Prostate gland (tissue), 2 donors: ENCODE measurements around the gene AP2M1. TPM values are rescaled to one million over a fixed set of nuclear protein-coding genes. Genes with fewer than 3 reads are reported as not detected.

Source experiments
- DNase-seq: peaks from one replicate; pipeline ENCODE4 v3.0.0-alpha.2; 2019; ENCODE audit warnings: low spot score
- H3K27ac ChIP-seq, 2 donors: fragments of 200-600 bp; sonication (generic); 2 replicates each; pipeline ENCODE4 v1.5.1; 2017 to 2019
- H3K27me3 ChIP-seq: fragments of 200-600 bp; sonication (generic); replicated peaks from 2 replicates; pipeline ENCODE4 v1.5.1; 2019; ENCODE audit not compliant: insufficient read depth
- H3K36me3 ChIP-seq, 2 donors: fragments of 200-600 bp; sonication (generic); 1 replicate in 1 of 2; 2 replicates in 1 of 2; pipeline versions ENCODE4 v1.5.1 to v1.8.1; 2017 to 2019
- H3K4me1 ChIP-seq: fragments of 200-600 bp; sonication (generic); replicated peaks from 2 replicates; pipeline ENCODE4 v1.5.1; 2019
- H3K4me3 ChIP-seq, 2 donors: fragments of 200-600 bp; sonication (generic); 2 replicates each; pipeline ENCODE4 v1.5.1; 2017 to 2019
- H3K9me3 ChIP-seq: fragments of 200-600 bp; sonication (generic); 2 replicates; pipeline ENCODE4 v1.5.1; 2017
- POLR2A ChIP-seq: fragments of 450-650 bp; IDR thresholded peaks from one replicate; pipeline ENCODE4 v1.6.1; 2016; ENCODE audit warnings: antibody characterized with exemption, mild to moderate bottlenecking
- POLR2AphosphoS5 ChIP-seq: sonication (generic); formaldehyde crosslinking; IDR thresholded peaks from one replicate; pipeline ENCODE4 v1.6.1; 2017; ENCODE audit warnings: antibody characterized with exemption
- WGBS: methylation state at CpG from one replicate; pipeline ENCODE4 v1.1.5; 2018; 5-methylcytosine and 5-hydroxymethylcytosine counted together
- intact Hi-C: fragments of 100-400 bp; cut with DNase I; formaldehyde crosslinking; loops from one replicate; pipeline ENCODE4 v1.14.2; 2022
- total RNA-seq, 2 donors: library from RNA; depleted of rRNA; stranded (reverse); fragments of >200 nt; gene quantifications; one replicate each; pipeline ENCODE4 v1.1.0, GENCODE V29; 2016
- TF ChIP-seq, protein P1 (sequence below), 4 experiments: fragments of 200-600 bp in 2 of 4; fragments of 450-650 bp in 2 of 4; sonication (generic) in 2 of 4; IDR thresholded peaks; 1 replicate in 3 of 4; 2 replicates in 1 of 4; pipeline ENCODE4 v1.5.1; 2016 to 2019; ENCODE audit warnings: antibody characterized with exemption in 4 of 4, mild to moderate bottlenecking in 2 of 4, moderate library complexity in 2 of 4

The AP2M1 gene
- 100 to 1,000 TPM; 183 to 307 TPM for total RNA-seq

DNA sequence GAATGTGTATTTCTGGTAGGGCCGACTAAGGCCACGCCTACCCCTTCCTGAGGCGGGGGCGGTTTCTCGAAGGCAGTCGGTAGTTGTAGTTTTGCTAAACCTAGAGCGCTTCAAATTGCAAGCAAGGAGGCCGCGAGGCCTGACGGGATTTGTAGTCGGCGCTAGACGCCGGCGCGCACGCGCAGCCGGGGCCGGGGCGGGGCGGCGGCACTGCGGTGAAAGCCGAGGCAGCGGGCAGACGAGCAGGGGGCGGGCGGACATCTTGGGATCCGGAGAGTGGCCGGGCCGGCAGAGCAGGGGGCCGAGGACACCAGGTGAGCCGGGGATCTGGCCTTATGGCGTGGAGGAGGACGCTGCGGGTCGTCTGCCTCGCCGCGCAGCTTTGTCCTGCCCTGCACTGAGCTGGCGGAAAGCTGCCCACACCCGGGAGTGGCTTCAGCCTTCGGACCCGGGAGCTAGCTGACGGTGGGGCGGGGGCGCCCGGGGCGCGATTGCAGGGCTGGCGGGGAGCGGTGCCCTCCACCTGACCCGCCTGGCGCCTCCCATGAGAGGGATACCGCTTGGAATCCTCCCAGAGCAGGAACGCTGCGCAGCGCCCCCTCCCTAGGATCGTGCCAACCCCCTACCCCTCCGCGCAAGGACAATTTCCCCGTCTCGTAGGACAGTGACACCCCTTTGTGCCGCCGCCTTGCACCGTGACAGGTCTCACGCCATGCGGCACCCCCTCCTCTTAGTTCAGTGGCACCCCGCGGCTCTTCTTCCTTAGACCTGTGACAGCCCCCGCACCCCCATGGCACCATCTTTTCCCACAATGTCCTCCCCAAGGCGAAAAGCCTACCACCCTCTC, at the start of gene AP2M1:
Gene AP2M1 (plus strand): TSS at position 210 of the 847 bp plus-strand sequence. CDS start 2,139 bp downstream, outside the sequence.
- Histone ChIP-seq H3K36me3 (peaks cover 4 to 23% of the 10 kb centered on the region in 2 donors), H3K27me3 (no peaks in the 10 kb centered on the region), H3K4me1 (peaks cover 18% of the 10 kb centered on the region), H3K4me3 (peak within 1 kb of the TSS; percentile 75 to 83), H3K27ac (peak within 1 kb of the TSS; percentile 83 to 88), H3K9me3 (no peaks in the 10 kb centered on the region)
- peak; percentile 98 for DNase-seq
- TF ChIP-seq, protein P1, sequence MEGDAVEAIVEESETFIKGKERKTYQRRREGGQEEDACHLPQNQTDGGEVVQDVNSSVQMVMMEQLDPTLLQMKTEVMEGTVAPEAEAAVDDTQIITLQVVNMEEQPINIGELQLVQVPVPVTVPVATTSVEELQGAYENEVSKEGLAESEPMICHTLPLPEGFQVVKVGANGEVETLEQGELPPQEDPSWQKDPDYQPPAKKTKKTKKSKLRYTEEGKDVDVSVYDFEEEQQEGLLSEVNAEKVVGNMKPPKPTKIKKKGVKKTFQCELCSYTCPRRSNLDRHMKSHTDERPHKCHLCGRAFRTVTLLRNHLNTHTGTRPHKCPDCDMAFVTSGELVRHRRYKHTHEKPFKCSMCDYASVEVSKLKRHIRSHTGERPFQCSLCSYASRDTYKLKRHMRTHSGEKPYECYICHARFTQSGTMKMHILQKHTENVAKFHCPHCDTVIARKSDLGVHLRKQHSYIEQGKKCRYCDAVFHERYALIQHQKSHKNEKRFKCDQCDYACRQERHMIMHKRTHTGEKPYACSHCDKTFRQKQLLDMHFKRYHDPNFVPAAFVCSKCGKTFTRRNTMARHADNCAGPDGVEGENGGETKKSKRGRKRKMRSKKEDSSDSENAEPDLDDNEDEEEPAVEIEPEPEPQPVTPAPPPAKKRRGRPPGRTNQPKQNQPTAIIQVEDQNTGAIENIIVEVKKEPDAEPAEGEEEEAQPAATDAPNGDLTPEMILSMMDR (IDR thresholded peaks at IDR 0.05), result no peak
- TF ChIP-seq POLR2AphosphoS5 (peak; percentile 91), POLR2A (peak; percentile 89)
- 1% methylated on average over 53 of the region's 73 CpGs for WGBS
- intact Hi-C loops, result loop anchor here (5.0 kb wide), 2 partner anchors 38 to 122 kb away; partner anchors contain the start of genes EIF2B5 and PSMD2

GRCh38 chr3:184126006-184126405, 48.6 kb upstream of the AP2M1 start:
- H3K27ac ChIP-seq, result no peak overlapping the region
- no peaks in the 10 kb centered on the region for H3K4me1 ChIP-seq
- no peak for TF ChIP-seq POLR2AphosphoS5
- TF ChIP-seq POLR2A, result no peak
- TF ChIP-seq, protein P1 (IDR thresholded peaks at IDR 0.05), result no peak
- WGBS, result 52% methylated on average over 3 of the region's 3 CpGs
- H3K27me3 ChIP-seq, result no peaks in the 10 kb centered on the region
- H3K4me3 ChIP-seq, result no peak overlapping the region
- H3K36me3 ChIP-seq, result no peaks in the 10 kb centered on the region
- intact Hi-C loops, result no loop called here
- DNase-seq, result no peak
- H3K9me3 ChIP-seq, result no peaks in the 10 kb centered on the region

DNA sequence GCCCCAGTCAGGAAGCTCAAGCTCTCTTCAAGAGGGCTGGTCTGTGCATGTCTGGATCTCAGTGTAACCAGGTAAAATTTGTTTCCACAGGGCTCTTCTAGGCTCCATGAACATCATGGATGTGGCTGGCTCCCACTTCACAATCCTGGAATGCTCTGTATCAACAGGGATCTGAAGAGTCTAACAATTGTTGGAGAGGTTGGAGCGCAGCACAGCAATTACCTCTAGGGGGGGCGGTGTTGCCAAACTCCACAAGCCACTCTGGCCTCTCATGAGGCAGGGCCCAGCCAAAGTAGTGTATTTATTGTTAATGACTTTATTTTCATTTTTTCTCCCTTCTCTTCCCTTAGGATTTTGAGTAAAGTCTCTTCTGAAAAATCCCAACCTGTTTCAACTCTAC, 45.6 kb upstream of the AP2M1 start:
- Histone ChIP-seq H3K27ac (no peak overlapping the region), H3K9me3 (no peaks in the 10 kb centered on the region), H3K27me3 (no peaks in the 10 kb centered on the region), H3K4me3 (no peak overlapping the region), H3K4me1 (no peaks in the 10 kb centered on the region), H3K36me3 (no peaks in the 10 kb centered on the region)
- 38% methylated on average over 2 of the region's 2 CpGs for WGBS
- intact Hi-C loops, result no loop called here
- DNase-seq, result peak; percentile 28
- TF ChIP-seq POLR2AphosphoS5, result no peak
- TF ChIP-seq, protein P1 (IDR thresholded peaks at IDR 0.05), result peak in 2 of 4 experiments; percentile 33 to 34

- Histone ChIP-seq H3K27ac (peak overlapping the region; percentile 94), H3K36me3 (no peaks in the 10 kb centered on the region), H3K4me3 (no peak overlapping the region), H3K4me1 (peaks cover 16% of the 10 kb centered on the region), H3K9me3 (no peaks in the 10 kb centered on the region), H3K27me3 (no peaks in the 10 kb centered on the region)
- WGBS, result 91% methylated on average over 4 of the region's 4 CpGs
- DNase-seq, result no peak
- no peak for TF ChIP-seq POLR2A
- TF ChIP-seq POLR2AphosphoS5, result no peak
- TF ChIP-seq, protein P1 (IDR thresholded peaks at IDR 0.05), result no peak
- intact Hi-C loops, result no loop called here
Measured at GRCh38 chr3:184132945-184133344, 41.7 kb upstream of the AP2M1 start.
